ENCODE data around the gene TRAPPC6A. TPM values are rescaled to one million over a fixed set of nuclear protein-coding genes. Genes with fewer than 3 reads are reported as not detected.

TRAPPC6A gene
- total RNA-seq, 1 donor from 2014 or later, result 19.9 TPM

- DNase-seq (ENCODE audit: low spot score), result no peak
- intact Hi-C loops (cut with DNase I), result no loop called here
Observed at GRCh38 chr19:45151821-45152503, 26.1 kb downstream of the TRAPPC6A start.

- intact Hi-C loops (cut with DNase I), result no loop called here
- no peak for DNase-seq (ENCODE audit: low spot score)
Observed at GRCh38 chr19:45151320-45151719, 26.7 kb downstream of the TRAPPC6A start.

GRCh38 chr19:45150751-45151281 is 27.2 kb downstream of the TRAPPC6A start:
- DNase-seq (ENCODE audit: low spot score), result no peak

GRCh38 chr19:45150180-45150579 is 27.9 kb downstream of the TRAPPC6A start:
- intact Hi-C loops (cut with DNase I), result no loop called here
- no peak for DNase-seq (ENCODE audit: low spot score)

More at GRCh38 chr19:45150751-45151281, 27.2 kb downstream of the TRAPPC6A start:
- intact Hi-C loops (cut with DNase I), result no loop called here

- no peak for DNase-seq (ENCODE audit: low spot score)
- intact Hi-C loops (cut with DNase I), result no loop called here
Observed at GRCh38 chr19:45149129-45149528, 28.9 kb downstream of the TRAPPC6A start.

GRCh38 chr19:45147835-45148676 is 30.0 kb downstream of the TRAPPC6A start:
- intact Hi-C loops (cut with DNase I), result no loop called here

GRCh38 chr19:45146741-45147205 is 31.3 kb downstream of the TRAPPC6A start:
- no peak for DNase-seq (ENCODE audit: low spot score)
- intact Hi-C loops (cut with DNase I), result no loop called here

More at GRCh38 chr19:45147835-45148676, 30.0 kb downstream of the TRAPPC6A start:
- no peak for DNase-seq (ENCODE audit: low spot score)

GRCh38 chr19:45146251-45146650 is 31.8 kb downstream of the TRAPPC6A start:
- no peak for DNase-seq (ENCODE audit: low spot score)
- intact Hi-C loops (cut with DNase I), result no loop called here

GRCh38 chr19:45145270-45146189 is 32.5 kb downstream of the TRAPPC6A start:
- intact Hi-C loops (cut with DNase I), result no loop called here
- no peak for DNase-seq (ENCODE audit: low spot score)

GRCh38 chr19:45144431-45145269 is 33.4 kb downstream of the TRAPPC6A start:
- DNase-seq (ENCODE audit: low spot score), result no peak
- intact Hi-C loops (cut with DNase I), result no loop called here

- no peak for DNase-seq (ENCODE audit: low spot score)
- intact Hi-C loops (cut with DNase I), result no loop called here
Observed at GRCh38 chr19:45142726-45143110, 35.3 kb downstream of the TRAPPC6A start.

GRCh38 chr19:45142016-45142725 is 35.9 kb downstream of the TRAPPC6A start:
- intact Hi-C loops (cut with DNase I), result no loop called here
- no peak for DNase-seq (ENCODE audit: low spot score)

GRCh38 chr19:45141203-45141900 is 36.7 kb downstream of the TRAPPC6A start:
- intact Hi-C loops (cut with DNase I), result no loop called here
- DNase-seq (ENCODE audit: low spot score), result no peak

- no peak for DNase-seq (ENCODE audit: low spot score)
Observed at GRCh38 chr19:45140533-45140932, 37.5 kb downstream of the TRAPPC6A start.

GRCh38 chr19:45140144-45140503 is 37.9 kb downstream of the TRAPPC6A start:
- no peak for DNase-seq (ENCODE audit: low spot score)
- intact Hi-C loops (cut with DNase I), result no loop called here

More at GRCh38 chr19:45140533-45140932, 37.5 kb downstream of the TRAPPC6A start:
- intact Hi-C loops (cut with DNase I), result no loop called here

- intact Hi-C loops (cut with DNase I), result no loop called here
- DNase-seq (ENCODE audit: low spot score), result no peak
Observed at GRCh38 chr19:45139286-45140143, 38.5 kb downstream of the TRAPPC6A start.

Measured in cardiac septum (tissue), 1 donor.